Upper lobe of right lung (tissue), 1 donor: ENCODE measurements around the gene ZNF407. TPM values are rescaled to one million over a fixed set of nuclear protein-coding genes. Genes with fewer than 3 reads are reported as not detected.

Source experiments
- ATAC-seq: fragments of 200-7000 bp; cut with Tn5 transposase; one replicate; pipeline ENCODE4 v1.9.1; 2020; ENCODE audit warnings: mild to moderate bottlenecking, moderate library complexity
- DNase-seq: peaks from one replicate; pipeline ENCODE4 v3.0.0-alpha.2; 2020
- H3K27ac ChIP-seq: fragments of 200-600 bp; one replicate; pipeline ENCODE4 v1.8.0; 2022
- H3K27me3 ChIP-seq: fragments of 200-600 bp; one replicate; pipeline ENCODE4 v1.8.0; 2022; ENCODE audit warnings: mild to moderate bottlenecking
- H3K36me3 ChIP-seq: fragments of 200-600 bp; one replicate; pipeline ENCODE4 v1.8.0; 2022
- H3K4me1 ChIP-seq: fragments of 200-600 bp; one replicate; pipeline ENCODE4 v1.8.0; 2022
- H3K4me3 ChIP-seq: fragments of 200-600 bp; one replicate; pipeline ENCODE4 v1.8.0; 2022; ENCODE audit warnings: mild to moderate bottlenecking
- H3K9me3 ChIP-seq: fragments of 200-600 bp; one replicate; pipeline ENCODE4 v1.8.0; 2022
- intact Hi-C: fragments of 100-400 bp; cut with DNase I; formaldehyde crosslinking; loops from one replicate; pipeline ENCODE4 v1.11.0; 2022
- total RNA-seq: library from RNA; stranded (reverse); fragmentation: NEBNext Ultra II Directional; extraction: Animal tissue kit (Norgen Biotek cat#: 25700); gene quantifications from one replicate; pipeline ENCODE4 v1.2.1, GENCODE V29; 2021
- TF ChIP-seq, protein P1 (sequence below): fragments of 200-600 bp; IDR thresholded peaks from one replicate; pipeline ENCODE4 v1.8.0; 2022; ENCODE audit warnings: antibody characterized with exemption
- donor health status: DM: no; HTN: yes; CAD: no; lungs with severe emphysema.

ZNF407 gene
- total RNA-seq, 1 donor from 2014 or later: 18.4 TPM

DNA sequence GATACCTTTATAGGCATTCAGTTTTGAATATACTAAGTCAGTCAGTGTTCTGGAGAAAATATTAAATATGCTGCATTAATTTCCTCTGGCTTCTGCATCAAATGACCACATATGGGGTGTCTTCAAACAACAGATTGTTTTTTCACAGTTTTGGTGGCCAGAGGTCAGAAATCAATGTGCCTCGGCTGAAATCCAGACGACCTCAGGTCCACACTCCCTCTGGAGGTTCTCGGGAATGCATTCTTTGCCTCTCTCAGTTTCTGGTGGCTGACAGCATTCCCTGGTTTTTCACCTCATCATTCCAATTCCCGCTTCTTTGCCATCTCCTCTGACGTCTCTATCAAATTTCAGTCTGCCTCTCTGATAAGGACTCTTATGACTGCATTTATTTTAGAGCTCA lies 142.3 kb downstream of the ZNF407 start:
- DNase-seq: no peak
- intact Hi-C loops: no loop called here

GRCh38 chr18:74742573-74743243 lies 145.0 kb downstream of the ZNF407 start:
- no peak overlapping the region for H3K4me3 ChIP-seq
- no peaks in the 10 kb centered on the region for H3K27me3 ChIP-seq
- intact Hi-C loops: no loop called here
- no peaks in the 10 kb centered on the region for H3K9me3 ChIP-seq
- H3K36me3 ChIP-seq: no peaks in the 10 kb centered on the region
- ATAC-seq (no peak), DNase-seq (no peak)
- TF ChIP-seq, protein P1, sequence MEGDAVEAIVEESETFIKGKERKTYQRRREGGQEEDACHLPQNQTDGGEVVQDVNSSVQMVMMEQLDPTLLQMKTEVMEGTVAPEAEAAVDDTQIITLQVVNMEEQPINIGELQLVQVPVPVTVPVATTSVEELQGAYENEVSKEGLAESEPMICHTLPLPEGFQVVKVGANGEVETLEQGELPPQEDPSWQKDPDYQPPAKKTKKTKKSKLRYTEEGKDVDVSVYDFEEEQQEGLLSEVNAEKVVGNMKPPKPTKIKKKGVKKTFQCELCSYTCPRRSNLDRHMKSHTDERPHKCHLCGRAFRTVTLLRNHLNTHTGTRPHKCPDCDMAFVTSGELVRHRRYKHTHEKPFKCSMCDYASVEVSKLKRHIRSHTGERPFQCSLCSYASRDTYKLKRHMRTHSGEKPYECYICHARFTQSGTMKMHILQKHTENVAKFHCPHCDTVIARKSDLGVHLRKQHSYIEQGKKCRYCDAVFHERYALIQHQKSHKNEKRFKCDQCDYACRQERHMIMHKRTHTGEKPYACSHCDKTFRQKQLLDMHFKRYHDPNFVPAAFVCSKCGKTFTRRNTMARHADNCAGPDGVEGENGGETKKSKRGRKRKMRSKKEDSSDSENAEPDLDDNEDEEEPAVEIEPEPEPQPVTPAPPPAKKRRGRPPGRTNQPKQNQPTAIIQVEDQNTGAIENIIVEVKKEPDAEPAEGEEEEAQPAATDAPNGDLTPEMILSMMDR: no peak
- no peak overlapping the region for H3K27ac ChIP-seq
- H3K4me1 ChIP-seq: no peaks in the 10 kb centered on the region

More for the DNA sequence above, 142.3 kb downstream of the ZNF407 start:
- no peak overlapping the region for H3K4me3 ChIP-seq
- no peaks in the 10 kb centered on the region for H3K4me1 ChIP-seq
- no peaks in the 10 kb centered on the region for H3K36me3 ChIP-seq
- no peaks in the 10 kb centered on the region for H3K27me3 ChIP-seq
- H3K27ac ChIP-seq: no peak overlapping the region
- TF ChIP-seq, protein P1: no peak
- H3K9me3 ChIP-seq: no peaks in the 10 kb centered on the region
- ATAC-seq: no peak

DNA sequence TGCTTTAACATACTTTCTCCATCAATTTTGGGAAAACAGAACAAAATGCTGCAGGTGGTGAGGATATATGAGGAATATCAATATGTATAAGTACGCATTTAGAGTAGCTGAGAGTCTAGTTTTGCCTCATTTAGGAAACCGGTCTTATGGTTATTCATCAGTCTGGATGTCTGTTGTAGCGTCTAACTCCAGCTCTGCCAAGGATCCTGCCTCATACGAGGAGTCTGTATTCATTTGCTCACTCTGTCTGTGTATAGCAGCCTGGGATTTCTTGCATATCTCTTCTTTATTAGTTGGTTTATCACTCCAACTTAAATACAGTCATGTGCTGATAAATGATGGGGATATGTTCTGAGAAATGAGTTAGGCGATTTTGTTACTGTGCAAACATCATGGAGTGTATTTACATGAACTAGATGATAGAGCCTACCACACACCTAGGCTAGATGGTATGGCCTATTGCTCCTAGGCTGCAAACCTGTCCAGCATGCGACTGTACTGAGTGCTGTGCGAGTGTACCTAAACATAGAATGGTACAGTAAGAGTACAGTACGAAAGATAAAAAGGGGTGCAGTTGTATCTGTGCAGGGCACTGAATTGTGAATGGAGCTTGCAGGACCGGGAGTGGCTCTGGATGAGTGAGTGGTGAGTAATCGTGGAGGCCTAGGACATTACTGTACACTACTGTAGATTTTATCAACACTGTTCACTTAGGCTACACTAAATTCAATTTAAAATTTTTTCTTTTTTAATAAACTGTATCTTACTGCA lies 148.1 kb downstream of the ZNF407 start:
- Histone ChIP-seq H3K9me3 (no peaks in the 10 kb centered on the region), H3K27me3 (no peaks in the 10 kb centered on the region), H3K4me3 (no peak overlapping the region), H3K27ac (no peak overlapping the region), H3K36me3 (no peaks in the 10 kb centered on the region), H3K4me1 (no peaks in the 10 kb centered on the region)
- no peak for DNase-seq
- peak; percentile 45 for ATAC-seq
- TF ChIP-seq, protein P1: no peak
- intact Hi-C loops: no loop called here

DNA sequence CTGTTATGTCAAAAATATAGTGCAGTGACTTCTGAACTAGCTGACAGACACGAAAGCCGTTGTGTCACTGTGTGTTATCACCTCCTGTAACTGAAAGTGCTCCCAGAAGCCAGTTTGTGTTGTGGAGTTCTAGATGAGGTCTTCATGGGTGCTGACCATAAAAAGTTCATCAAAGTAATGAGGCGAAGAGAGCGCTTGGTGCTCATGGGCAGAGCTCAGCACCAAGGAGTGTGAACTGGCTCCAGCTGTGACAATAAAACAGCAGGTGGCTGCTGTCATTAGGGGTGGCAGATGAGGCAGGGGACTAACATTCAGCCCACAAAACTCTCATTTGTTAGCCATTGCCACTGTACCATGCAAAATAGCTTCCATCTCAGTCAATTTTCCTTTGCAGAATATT lies 151.1 kb downstream of the ZNF407 start:
- Histone ChIP-seq H3K27me3 (no peaks in the 10 kb centered on the region), H3K9me3 (no peaks in the 10 kb centered on the region), H3K4me3 (no peak overlapping the region), H3K27ac (no peak overlapping the region), H3K36me3 (no peaks in the 10 kb centered on the region), H3K4me1 (no peaks in the 10 kb centered on the region)
- TF ChIP-seq, protein P1: no peak
- intact Hi-C loops: no loop called here
- ATAC-seq (no peak), DNase-seq (no peak)

DNA sequence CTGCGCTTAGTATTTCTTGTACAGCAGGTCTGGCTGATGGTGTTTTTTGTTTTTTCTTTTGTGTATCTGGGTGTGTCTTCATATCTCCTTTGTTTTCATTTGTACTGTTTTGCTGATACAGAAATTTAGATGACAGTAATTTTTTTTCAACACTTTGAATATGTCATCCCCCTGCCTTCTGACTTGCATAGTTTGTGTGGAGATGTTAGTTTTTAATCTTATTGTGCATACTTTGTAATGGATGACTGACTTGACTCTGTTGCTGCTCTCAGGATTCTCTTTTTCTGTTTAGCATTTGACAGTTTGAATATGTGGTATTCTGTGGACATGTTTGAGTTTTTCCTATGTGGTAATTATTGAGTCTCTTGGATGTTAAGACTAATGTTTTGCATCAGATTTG lies 161.3 kb downstream of the ZNF407 start:
- TF ChIP-seq, protein P1: no peak
- no peaks in the 10 kb centered on the region for H3K36me3 ChIP-seq
- ATAC-seq: no peak
- no peaks in the 10 kb centered on the region for H3K4me1 ChIP-seq
- no peak for DNase-seq
- intact Hi-C loops: no loop called here
- no peak overlapping the region for H3K4me3 ChIP-seq
- no peak overlapping the region for H3K27ac ChIP-seq
- H3K9me3 ChIP-seq: no peaks in the 10 kb centered on the region
- no peaks in the 10 kb centered on the region for H3K27me3 ChIP-seq
